ENCODE measurements around the gene NFIB. TPM values are rescaled to one million over a fixed set of nuclear protein-coding genes. Genes with fewer than 3 reads are reported as not detected.

The NFIB gene
- polyA plus RNA-seq, 2 of the 4 experiments (the other 2 are of a cell fraction) = 10.7 to 21.7 TPM

GRCh38 chr9:14326264-14326826, 12.4 kb upstream of the NFIB start:
- Histone ChIP-seq H3K4me1 (peaks cover 27% of the 10 kb centered on the region), H3K9me3 (no peaks in the 10 kb centered on the region), H3K4me2 (peak overlapping the region; percentile 43), H3K4me3 (no peak overlapping the region), H3K27ac (peak overlapping the region; percentile 0 to 28; a peak in 2 of 6 replicates)
- 60% methylated on average over 3 of the region's 3 CpGs for WGBS (ENCODE audit: missing lambda C conversion rate)
- ATAC-seq (no peak), DNase-seq (ENCODE audit: low read depth in 1 of 2, low spot score in 1 of 2) (peak in 1 of 2 experiments; percentile 47), FAIRE-seq (no peak)
- POLR2A ChIA-PET = interaction anchor here (0.6 to 1.2 kb wide), 5 partner anchors 10 to 1291 kb away, joined by 4 to 6 read pairs (median 5); no protein-coding TSS in a partner anchor
- CTCF ChIA-PET = interaction anchor here (1.4 to 2.3 kb wide), 3 partner anchors 21 to 27 kb away, joined by 4 to 11 read pairs (median 5); no protein-coding TSS in a partner anchor
- TF ChIP-seq RAD21 (conservative IDR thresholded peaks at IDR 0.05 in 1 of 2, IDR thresholded peaks at IDR 0.05 in 1 of 2) = 0 out of 5 replicates have a peak, but pooled peaks of 1 of the 2 experiments have one; percentile 11
- no peak for TF ChIP-seq POLR2A (IDR thresholded peaks at IDR 0.05; ENCODE audit: low read length)
- TF ChIP-seq CTCF (IDR thresholded peaks at IDR 0.05) = no peak
- no peak for TF ChIP-seq ZC3H11A (IDR thresholded peaks at IDR 0.05)
- no peak for TF ChIP-seq CBX2 (IDR thresholded peaks at IDR 0.05; ENCODE audit: borderline replicate concordance, low read depth)
- no peak for TF ChIP-seq HOXB13 (CRISPR knock-in tag; IDR thresholded peaks at IDR 0.05; ENCODE audit: low read depth)
- TF ChIP-seq HOXA7 (CRISPR knock-in tag; IDR thresholded peaks at IDR 0.05) = no peak
- no peak for TF ChIP-seq ELK1 (IDR thresholded peaks at IDR 0.05; ENCODE audit: low read depth, low read length)
- TF ChIP-seq JUNB (IDR thresholded peaks at IDR 0.05) = peak; percentile 28; the same call in 1 of the 2 replicates
- TF ChIP-seq RNF2 (IDR thresholded peaks at IDR 0.05; ENCODE audit: borderline replicate concordance, low read depth) = no peak
- TF ChIP-seq CBX8 (IDR thresholded peaks at IDR 0.05) = no peak
- TF ChIP-seq FOSL2 (IDR thresholded peaks at IDR 0.05) = no peak
- 0 out of 2 replicates have a peak, but pooled peaks have one; percentile 30 for TF ChIP-seq FOSL2 (CRISPR knock-in tag; IDR thresholded peaks at IDR 0.05)
- no peak for TF ChIP-seq HEYL (CRISPR knock-in tag; IDR thresholded peaks at IDR 0.05)
- no peak for TF ChIP-seq PBX3 (IDR thresholded peaks at IDR 0.05)
- no peak for TF ChIP-seq ESRRA (IDR thresholded peaks at IDR 0.05; ENCODE audit: borderline replicate concordance, low read length)

GRCh38 chr9:14325147-14325546, 11.2 kb upstream of the NFIB start:
- Histone ChIP-seq H3K4me1 (peaks cover 27% of the 10 kb centered on the region), H3K27ac (no peak overlapping the region), H3K9me3 (no peaks in the 10 kb centered on the region), H3K4me3 (no peak overlapping the region), H3K4me2 (no peak overlapping the region)
- CTCF ChIA-PET = interaction anchor here (2.3 to 2.4 kb wide), 2 partner anchors 22 to 28 kb away, joined by 5 to 16 read pairs; no protein-coding TSS in a partner anchor
- DNase-seq (ENCODE audit: low read depth in 1 of 2, low spot score in 1 of 2) = no peak
- POLR2A ChIA-PET = no interaction called here
- FAIRE-seq = peak; percentile 28
- ATAC-seq = no peak
- TF ChIP-seq HMGXB4 (CRISPR knock-in tag; IDR thresholded peaks at IDR 0.05; ENCODE audit: borderline replicate concordance) (no peak), ATOH8 (CRISPR knock-in tag; IDR thresholded peaks at IDR 0.05; ENCODE audit: low read depth) (no peak), RFX5 (IDR thresholded peaks at IDR 0.05) (no peak), PBX3 (IDR thresholded peaks at IDR 0.05) (no peak), JUNB (IDR thresholded peaks at IDR 0.05) (no peak), POLR2A (IDR thresholded peaks at IDR 0.05; ENCODE audit: low read length) (no peak), REST (IDR thresholded peaks at IDR 0.05) (no peak), USF2 (IDR thresholded peaks at IDR 0.05) (no peak), ESRRA (IDR thresholded peaks at IDR 0.05; ENCODE audit: borderline replicate concordance, low read length) (no peak), HES2 (IDR thresholded peaks at IDR 0.05) (no peak)

All from A549 (cell line).